Keratinocyte (primary cell): ENCODE data around the gene ELAVL1.

Experiments used
- EZH2 ChIP-seq: IDR thresholded peaks from one replicate; pipeline ENCODE4 v1.6.1; 2012; ENCODE audit warnings: inconsistent platforms, mild to moderate bottlenecking, low read length, moderate library complexity
- TF ChIP-seq, protein P1 (sequence below), 3 experiments: IDR thresholded peaks in 1 of 3; conservative IDR thresholded peaks in 1 of 3; optimal IDR thresholded peaks in 1 of 3; 2 replicates in 2 of 3; 3 replicates in 1 of 3; pipeline versions ENCODE3 to v1.5.1; 2011; ENCODE audit warnings: low read length in 3 of 3, mild to moderate bottlenecking in 3 of 3, moderate library complexity in 2 of 3, control low read depth in 1 of 3, inconsistent platforms in 1 of 3; ENCODE audit not compliant: insufficient read depth in 2 of 3; ENCODE audit errors: extremely low read depth in 1 of 3

DNA sequence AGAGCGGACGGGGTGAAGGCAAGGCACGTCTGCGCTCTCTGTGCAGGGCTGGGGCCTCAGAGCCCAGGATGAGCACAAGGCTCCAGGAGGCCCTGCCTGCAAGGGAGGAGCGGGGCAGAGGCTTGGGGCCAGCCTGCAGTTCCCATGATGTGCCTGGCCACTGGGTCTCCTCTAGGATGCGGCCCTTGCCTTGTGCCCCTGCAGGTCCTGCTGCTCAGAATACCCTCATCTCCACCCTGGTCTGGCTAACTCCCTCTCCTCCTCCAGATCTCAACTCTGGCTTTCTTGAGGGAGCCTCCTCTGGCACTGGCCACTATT lies 27.8 kb downstream of the ELAVL1 start:
- TF ChIP-seq, protein P1, sequence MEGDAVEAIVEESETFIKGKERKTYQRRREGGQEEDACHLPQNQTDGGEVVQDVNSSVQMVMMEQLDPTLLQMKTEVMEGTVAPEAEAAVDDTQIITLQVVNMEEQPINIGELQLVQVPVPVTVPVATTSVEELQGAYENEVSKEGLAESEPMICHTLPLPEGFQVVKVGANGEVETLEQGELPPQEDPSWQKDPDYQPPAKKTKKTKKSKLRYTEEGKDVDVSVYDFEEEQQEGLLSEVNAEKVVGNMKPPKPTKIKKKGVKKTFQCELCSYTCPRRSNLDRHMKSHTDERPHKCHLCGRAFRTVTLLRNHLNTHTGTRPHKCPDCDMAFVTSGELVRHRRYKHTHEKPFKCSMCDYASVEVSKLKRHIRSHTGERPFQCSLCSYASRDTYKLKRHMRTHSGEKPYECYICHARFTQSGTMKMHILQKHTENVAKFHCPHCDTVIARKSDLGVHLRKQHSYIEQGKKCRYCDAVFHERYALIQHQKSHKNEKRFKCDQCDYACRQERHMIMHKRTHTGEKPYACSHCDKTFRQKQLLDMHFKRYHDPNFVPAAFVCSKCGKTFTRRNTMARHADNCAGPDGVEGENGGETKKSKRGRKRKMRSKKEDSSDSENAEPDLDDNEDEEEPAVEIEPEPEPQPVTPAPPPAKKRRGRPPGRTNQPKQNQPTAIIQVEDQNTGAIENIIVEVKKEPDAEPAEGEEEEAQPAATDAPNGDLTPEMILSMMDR (optimal IDR thresholded peaks at IDR 0.05 in 1 of 3, IDR thresholded peaks at IDR 0.05 in 1 of 3, conservative IDR thresholded peaks at IDR 0.05 in 1 of 3; ENCODE audit: extremely low read depth in 1 of 3, insufficient read depth in 2 of 3, low read length in 3 of 3) = no peak
- no peak for TF ChIP-seq EZH2
